Astrocyte of the cerebellum (primary cell): ENCODE measurements around the gene CCDC83.

Source experiments
- DNase-seq: peaks from one replicate; pipeline ENCODE4 v3.0.0-alpha.2; 2011; ENCODE audit warnings: low read depth
- H3K4me3 ChIP-seq: 2 replicates; pipeline ENCODE4 v1.5.1; 2011; ENCODE audit warnings: mild to moderate bottlenecking, low read depth, low read length, moderate library complexity
- in situ Hi-C: cut with HindIII; loops from 2 replicates; pipeline ENCODE4 v1.10.0; 2017; ENCODE audit warnings: low sequenced_read_pairs
- TF ChIP-seq, protein P1 (sequence below): IDR thresholded peaks from 2 replicates; pipeline ENCODE4 v1.5.1; 2012; ENCODE audit warnings: low read length, low read depth, moderate library complexity, mild to moderate bottlenecking; ENCODE audit errors: missing control alignments

Gene CCDC83

DNA sequence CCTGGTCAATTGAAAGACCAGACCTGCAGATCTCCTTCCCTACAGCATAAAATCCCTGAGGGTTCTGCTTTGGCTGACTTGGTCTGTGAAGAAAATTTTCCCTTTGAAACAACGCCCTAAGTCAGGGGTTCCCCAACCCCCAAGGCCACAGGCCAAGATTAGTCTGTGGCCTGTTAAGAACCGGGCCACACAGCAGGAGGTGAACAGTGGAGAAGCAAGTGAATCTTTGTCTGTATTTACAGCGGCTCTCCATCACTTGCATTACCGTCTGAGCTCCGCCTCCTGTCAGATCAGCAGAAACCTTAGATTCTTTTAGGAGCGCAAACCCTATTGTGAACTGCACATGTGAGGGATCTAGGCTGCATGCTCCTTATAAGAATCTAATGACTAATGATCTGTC lies 38.2 kb downstream of the CCDC83 start:
- no peak for DNase-seq
- in situ Hi-C loops, result no loop called here
- H3K4me3 ChIP-seq, result no peak overlapping the region
- TF ChIP-seq, protein P1, sequence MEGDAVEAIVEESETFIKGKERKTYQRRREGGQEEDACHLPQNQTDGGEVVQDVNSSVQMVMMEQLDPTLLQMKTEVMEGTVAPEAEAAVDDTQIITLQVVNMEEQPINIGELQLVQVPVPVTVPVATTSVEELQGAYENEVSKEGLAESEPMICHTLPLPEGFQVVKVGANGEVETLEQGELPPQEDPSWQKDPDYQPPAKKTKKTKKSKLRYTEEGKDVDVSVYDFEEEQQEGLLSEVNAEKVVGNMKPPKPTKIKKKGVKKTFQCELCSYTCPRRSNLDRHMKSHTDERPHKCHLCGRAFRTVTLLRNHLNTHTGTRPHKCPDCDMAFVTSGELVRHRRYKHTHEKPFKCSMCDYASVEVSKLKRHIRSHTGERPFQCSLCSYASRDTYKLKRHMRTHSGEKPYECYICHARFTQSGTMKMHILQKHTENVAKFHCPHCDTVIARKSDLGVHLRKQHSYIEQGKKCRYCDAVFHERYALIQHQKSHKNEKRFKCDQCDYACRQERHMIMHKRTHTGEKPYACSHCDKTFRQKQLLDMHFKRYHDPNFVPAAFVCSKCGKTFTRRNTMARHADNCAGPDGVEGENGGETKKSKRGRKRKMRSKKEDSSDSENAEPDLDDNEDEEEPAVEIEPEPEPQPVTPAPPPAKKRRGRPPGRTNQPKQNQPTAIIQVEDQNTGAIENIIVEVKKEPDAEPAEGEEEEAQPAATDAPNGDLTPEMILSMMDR, result no peak

DNA sequence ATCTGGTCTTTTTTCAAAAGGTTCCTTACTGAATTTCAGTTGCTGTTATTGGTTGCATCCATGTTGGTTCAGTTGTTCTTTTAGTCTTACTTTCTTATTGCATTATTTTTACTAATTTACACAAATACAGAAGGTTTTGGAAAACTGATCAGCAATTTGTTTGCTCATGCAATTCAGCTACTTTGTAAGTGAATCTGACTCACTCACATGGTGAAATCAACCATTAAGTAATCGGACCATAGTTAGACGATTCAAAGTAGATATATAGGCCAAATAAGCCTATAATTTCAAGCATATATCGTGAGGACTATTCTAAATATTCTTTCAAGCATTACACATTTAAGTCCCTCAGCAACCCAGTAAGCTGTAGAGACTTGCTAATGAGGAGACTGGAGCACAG lies 41.7 kb downstream of the CCDC83 start:
- DNase-seq, result no peak
- no peak overlapping the region for H3K4me3 ChIP-seq
- TF ChIP-seq, protein P1, result no peak
- in situ Hi-C loops, result no loop called here

DNA sequence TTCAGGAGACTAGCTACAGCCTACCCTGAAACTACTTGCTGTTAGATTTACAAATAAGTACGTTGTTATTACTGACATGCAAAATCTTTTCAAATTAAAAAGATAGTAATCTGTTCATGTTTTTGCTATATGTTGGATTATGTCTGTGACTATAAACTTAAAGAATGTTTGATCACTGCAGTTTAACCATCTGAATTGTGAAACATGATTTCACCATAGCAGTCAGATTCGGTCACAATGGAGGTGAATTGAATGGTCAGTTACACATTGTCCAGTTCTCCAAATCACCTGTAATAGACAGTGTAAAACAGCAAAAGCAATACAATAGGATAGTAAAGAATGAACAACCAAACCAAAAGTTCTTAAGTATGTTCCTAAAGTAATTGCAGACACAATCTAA lies 43.3 kb downstream of the CCDC83 start:
- in situ Hi-C loops, result no loop called here
- no peak overlapping the region for H3K4me3 ChIP-seq
- TF ChIP-seq, protein P1, result no peak
- DNase-seq, result no peak

DNA sequence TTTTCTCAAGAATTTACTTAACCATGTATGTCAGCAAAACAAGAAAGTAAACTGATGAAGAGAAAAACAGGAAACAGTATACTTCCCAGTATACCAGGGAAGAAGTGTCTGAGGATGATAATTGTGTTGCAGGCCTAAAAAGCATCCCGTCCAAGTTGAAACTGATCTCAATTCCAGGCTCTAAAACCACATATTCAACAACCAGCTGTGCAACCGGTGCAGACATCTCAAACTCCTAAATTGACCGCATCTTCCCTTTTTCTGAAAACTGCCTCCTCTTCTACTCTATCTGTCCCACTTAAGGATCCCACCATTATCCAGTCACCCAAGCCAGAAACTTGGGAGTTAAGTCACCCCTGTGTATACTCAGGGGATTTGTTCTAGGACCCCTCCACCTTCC lies 47.2 kb downstream of the CCDC83 start:
- no peak for DNase-seq
- H3K4me3 ChIP-seq, result no peak overlapping the region
- TF ChIP-seq, protein P1, result no peak
- in situ Hi-C loops, result no loop called here

DNA sequence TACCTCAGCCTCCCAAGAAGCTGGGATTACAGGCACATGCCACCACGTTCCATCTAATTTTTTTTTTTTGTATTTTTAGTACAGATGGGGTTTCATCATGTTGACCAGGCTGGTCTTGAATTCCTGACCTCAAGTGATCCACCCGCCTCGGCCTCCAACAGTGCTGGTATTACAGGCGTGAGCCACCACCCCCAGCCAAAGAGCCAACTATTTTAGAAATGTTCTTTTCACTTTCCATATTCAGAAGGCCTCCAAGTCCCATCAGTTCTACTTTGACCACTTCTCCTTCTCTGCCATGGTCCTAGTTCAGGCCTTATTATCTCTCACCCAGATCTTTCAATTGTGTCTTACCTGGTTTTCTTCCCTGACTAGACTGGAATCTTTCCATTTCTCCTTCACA lies 48.2 kb downstream of the CCDC83 start:
- no peak overlapping the region for H3K4me3 ChIP-seq
- no peak for DNase-seq
- TF ChIP-seq, protein P1, result no peak
- in situ Hi-C loops, result no loop called here

DNA sequence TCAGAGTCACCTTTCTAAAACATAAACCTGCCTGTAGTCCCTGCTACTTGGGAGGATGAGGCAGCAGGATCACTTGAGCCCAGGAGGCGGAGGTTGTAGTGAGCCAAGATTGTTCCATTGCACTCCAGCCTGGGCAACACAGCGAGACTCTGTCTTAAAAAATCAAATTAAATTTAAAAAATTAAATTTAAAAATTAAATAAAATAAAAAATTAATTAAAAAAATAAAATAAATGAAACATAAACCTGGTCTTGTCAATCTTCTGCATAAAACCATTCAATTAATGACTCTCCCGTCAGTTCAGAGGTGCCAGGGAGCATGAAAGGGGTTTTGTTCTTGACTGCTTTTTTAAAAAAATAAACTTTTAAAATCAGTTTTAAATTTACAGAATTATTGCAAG lies 48.6 kb downstream of the CCDC83 start:
- in situ Hi-C loops, result no loop called here
- no peak for DNase-seq
- TF ChIP-seq, protein P1, result no peak
- H3K4me3 ChIP-seq, result no peak overlapping the region

DNA sequence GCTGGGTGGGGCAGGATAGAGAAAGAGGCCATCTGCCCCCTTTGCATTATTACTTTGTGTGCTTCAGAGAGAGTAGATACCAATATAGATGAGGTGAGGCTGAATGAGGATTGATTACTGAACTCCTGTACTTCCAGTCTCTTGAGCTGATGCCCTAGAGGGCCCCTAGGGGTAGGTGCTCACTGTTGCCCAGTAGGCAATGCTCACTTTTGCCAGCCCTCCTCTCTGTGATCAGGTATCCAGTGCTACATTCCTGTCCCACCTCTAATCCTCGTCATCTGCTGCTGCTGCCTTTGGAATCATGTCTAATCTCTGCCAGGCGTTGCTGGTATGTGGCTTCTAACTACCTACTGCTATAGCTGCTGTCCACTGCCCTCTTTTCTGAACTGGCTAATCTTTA lies 57.2 kb downstream of the CCDC83 start:
- DNase-seq, result no peak
- in situ Hi-C loops, result no loop called here
- H3K4me3 ChIP-seq, result no peak overlapping the region
- TF ChIP-seq, protein P1, result no peak
